ENCODE results near the gene JHY.

GRCh38 chr11:122862091-122862490, 20.5 kb upstream of the JHY start:
- TF ChIP-seq CTCF (IDR thresholded peaks at IDR 0.05; ENCODE audit: low read length) (no peak), EZH2 (IDR thresholded peaks at IDR 0.05; ENCODE audit: borderline replicate concordance, low read length) (no peak)
